T-helper 17 cell (primary cell): ENCODE measurements around the gene PGAP3. TPM values are rescaled to one million over a fixed set of nuclear protein-coding genes. Genes with fewer than 3 reads are reported as not detected.
A peak's percentile ranks its signal among the peaks of the same experiment; 100 is the strongest.

Experiments
- ATAC-seq: fragments of 150-1000 bp; cut with Tn5 transposase; 2 replicates; pipeline ENCODE4 v1.10.0; 2021; ENCODE audit warnings: mild to moderate bottlenecking, moderate library complexity
- DNase-seq, 3 donors: peaks; one replicate each; pipeline versions ENCODE4 v3.0.0 to v3.0.0-alpha.2; 2020 to 2021
- H3K9me3 ChIP-seq: one replicate; pipeline ENCODE4 v1.7.0; 2013; ENCODE audit warnings: low read length, mild to moderate bottlenecking; ENCODE audit not compliant: control insufficient read depth, poor library complexity, severe bottlenecking
- H3K27ac Mint-ChIP-seq: one replicate; pipeline ENCODE4 v1.8.0; 2022; ENCODE audit warnings: mild to moderate bottlenecking, moderate library complexity, mixed read lengths
- H3K27me3 Mint-ChIP-seq: one replicate; pipeline ENCODE4 v1.8.0; 2022; ENCODE audit warnings: mixed read lengths
- H3K36me3 Mint-ChIP-seq: one replicate; pipeline ENCODE4 v1.8.0; 2022; ENCODE audit warnings: low read depth, mixed read lengths
- H3K4me1 Mint-ChIP-seq: one replicate; pipeline ENCODE4 v1.8.0; 2022; ENCODE audit warnings: mild to moderate bottlenecking, mixed read lengths
- H3K4me3 Mint-ChIP-seq: one replicate; pipeline ENCODE4 v1.8.0; 2022; ENCODE audit warnings: mild to moderate bottlenecking, moderate library complexity, mixed read lengths
- total RNA-seq, 4 donors: library from RNA in 2 of 4; stranded (reverse) in 2 of 4; gene quantifications; one replicate each; pipeline ENCODE4 v1.2.3 and lab custom pipeline; 2022 to 2026

PGAP3 gene
- total RNA-seq, 2 donors from 2014 or later, result 28.8 to 31.3 TPM

DNA sequence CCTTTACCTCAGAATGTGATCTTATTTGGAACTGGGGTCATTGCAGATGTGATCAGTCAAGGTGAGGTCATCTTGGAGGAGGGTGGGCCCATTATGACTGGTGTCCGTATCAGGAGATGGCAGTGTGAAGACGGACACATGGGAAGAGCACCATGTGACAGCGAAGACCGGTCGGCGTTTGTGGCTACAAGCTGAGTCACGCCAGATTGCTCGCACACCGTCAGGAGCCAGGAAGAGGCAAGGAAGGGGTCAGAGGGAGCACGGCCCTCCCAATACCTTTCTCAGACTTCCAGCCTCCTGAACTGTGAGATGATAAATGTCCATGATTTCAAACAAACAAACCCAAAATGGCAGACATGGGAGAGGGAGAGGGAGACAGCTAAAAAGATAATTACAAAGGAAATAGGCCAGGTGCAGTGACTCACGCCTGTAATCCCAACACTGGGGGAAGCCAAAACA lies 37.7 kb downstream of the PGAP3 start:
- no peaks in the 10 kb centered on the region for H3K9me3 ChIP-seq
- ATAC-seq (no peak), DNase-seq (no peak)
- Mint-ChIP-seq H3K27me3 (no peaks in the 10 kb centered on the region), H3K4me1 (peaks cover 42% of the 10 kb centered on the region), H3K36me3 (no peaks in the 10 kb centered on the region), H3K4me3 (no peak overlapping the region), H3K27ac (peak overlapping the region; percentile 84)

GRCh38 chr17:39648616-39649366 lies 39.1 kb downstream of the PGAP3 start:
- DNase-seq, result no peak
- peaks cover 41% of the 10 kb centered on the region for H3K4me1 Mint-ChIP-seq

GRCh38 chr17:39647256-39647655 lies 40.6 kb downstream of the PGAP3 start:
- Mint-ChIP-seq H3K36me3 (no peaks in the 10 kb centered on the region), H3K27ac (no peak overlapping the region), H3K4me3 (no peak overlapping the region), H3K27me3 (no peaks in the 10 kb centered on the region), H3K4me1 (peaks cover 45% of the 10 kb centered on the region)
- DNase-seq (no peak), ATAC-seq (no peak)
- H3K9me3 ChIP-seq, result no peaks in the 10 kb centered on the region

More at GRCh38 chr17:39648616-39649366, 39.1 kb downstream of the PGAP3 start:
- Mint-ChIP-seq H3K27me3 (no peaks in the 10 kb centered on the region), H3K27ac (no peak overlapping the region), H3K36me3 (no peaks in the 10 kb centered on the region), H3K4me3 (no peak overlapping the region)
- H3K9me3 ChIP-seq, result no peaks in the 10 kb centered on the region
- ATAC-seq, result no peak

DNA sequence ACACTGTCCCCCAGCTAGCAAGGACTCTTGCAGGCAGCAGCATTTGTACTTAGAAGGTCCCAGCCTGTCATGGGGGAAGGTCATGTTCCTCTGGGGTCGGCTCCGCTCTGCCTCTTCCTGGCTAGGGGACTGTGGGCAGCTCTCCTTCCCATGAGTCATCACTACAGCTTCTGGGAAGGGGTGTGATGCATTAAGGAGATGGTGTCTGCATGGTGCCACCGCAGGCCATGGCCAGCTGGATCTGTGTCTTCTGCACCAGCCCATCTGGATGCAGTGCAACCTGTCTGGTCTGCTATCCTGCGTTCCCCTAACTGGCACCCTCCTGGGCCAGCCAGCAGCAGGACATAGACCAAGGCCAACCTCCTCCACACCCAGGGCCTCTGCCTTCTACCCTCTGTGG lies 44.6 kb downstream of the PGAP3 start:
- Mint-ChIP-seq H3K36me3 (peaks cover 2% of the 10 kb centered on the region), H3K27me3 (no peaks in the 10 kb centered on the region), H3K27ac (peak overlapping the region; percentile 79), H3K4me1 (peaks cover 44% of the 10 kb centered on the region), H3K4me3 (no peak overlapping the region)
- DNase-seq (no peak), ATAC-seq (no peak)
- H3K9me3 ChIP-seq, result no peaks in the 10 kb centered on the region

DNA sequence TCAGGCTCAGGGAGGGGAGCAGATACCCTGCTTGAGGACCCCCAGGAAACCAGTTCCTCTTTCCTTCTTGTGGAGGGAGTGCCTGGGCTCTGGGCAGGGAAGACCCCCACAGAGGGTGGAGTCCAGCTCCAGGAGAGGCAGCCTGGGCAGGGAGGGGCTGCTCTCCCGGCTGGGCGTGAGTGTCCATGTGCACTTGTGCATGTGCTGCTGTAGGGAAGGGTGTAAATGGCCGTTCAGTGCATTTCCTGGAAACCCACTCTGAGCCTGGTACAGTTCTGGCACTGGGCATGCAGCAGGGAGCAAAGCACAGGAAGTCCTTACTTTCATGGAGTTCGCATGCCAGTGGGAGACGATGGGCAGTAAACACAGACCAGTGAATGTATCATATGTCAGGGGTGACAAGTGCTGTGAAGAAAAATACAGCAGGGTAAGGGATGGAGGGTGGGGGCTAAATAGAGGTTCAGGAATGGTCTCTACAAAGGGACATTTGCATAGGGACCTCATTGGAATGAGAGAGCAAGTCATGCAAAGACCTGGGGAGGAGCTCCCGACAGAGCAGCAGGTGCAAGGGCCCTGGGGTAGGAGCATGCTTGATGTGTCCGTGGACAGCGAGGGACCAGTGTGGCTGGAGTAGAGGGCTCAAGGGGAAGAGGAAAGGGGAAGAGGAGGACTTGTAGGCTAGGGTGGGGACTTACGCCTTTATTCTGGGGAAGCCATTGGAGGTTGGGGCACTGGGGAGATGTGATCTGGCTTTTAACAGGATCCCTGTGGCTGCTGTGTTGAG lies 45.4 kb downstream of the PGAP3 start:
- Mint-ChIP-seq H3K27me3 (no peaks in the 10 kb centered on the region), H3K36me3 (peaks cover 2% of the 10 kb centered on the region), H3K27ac (peak overlapping the region; percentile 79), H3K4me3 (no peak overlapping the region), H3K4me1 (peaks cover 49% of the 10 kb centered on the region)
- ATAC-seq (no peak), DNase-seq (no peak)
- no peaks in the 10 kb centered on the region for H3K9me3 ChIP-seq

DNA sequence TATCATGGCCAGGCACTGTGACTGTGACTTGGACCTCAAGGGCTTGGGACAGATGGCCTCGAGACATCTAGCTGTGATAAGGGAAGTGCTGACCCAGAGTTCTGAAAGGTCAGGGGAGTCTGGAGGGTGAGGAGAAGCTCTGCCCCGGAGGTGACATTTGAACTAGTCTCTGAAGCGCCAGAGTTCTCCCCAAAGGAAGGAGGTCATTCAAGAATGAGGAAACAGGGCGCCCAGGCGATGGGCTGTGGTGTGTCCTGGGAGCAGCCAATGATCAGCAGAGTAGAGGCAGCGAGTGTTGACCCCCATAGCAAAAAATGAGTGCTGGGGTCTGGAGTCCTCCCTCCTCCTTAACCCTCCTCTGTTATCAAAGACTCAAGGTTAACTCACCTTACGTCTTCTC lies 46.0 kb downstream of the PGAP3 start:
- ATAC-seq (no peak), DNase-seq (no peak)
- H3K9me3 ChIP-seq, result no peaks in the 10 kb centered on the region
- Mint-ChIP-seq H3K4me1 (peaks cover 49% of the 10 kb centered on the region), H3K36me3 (peaks cover 2% of the 10 kb centered on the region), H3K27ac (no peak overlapping the region), H3K27me3 (no peaks in the 10 kb centered on the region), H3K4me3 (no peak overlapping the region)

DNA sequence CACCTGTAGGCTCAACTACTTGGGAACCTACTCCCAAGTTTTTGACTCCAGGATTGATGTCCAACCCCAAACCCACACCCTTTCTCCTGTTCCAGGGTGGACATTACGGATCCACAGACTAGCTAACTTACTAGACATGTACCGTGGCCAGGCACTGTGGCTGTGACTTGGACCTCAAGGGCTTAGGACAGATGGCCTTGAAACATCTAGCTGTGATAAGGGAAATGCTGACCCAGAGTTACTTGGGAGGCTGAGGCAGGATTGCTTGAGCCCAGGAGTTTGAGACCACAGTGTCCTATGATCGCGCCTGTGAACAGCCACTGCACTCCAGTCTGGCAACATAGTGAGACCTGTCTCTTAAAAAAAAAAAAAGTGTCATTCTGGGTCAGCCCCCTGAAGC lies 46.8 kb downstream of the PGAP3 start:
- no peaks in the 10 kb centered on the region for H3K9me3 ChIP-seq
- Mint-ChIP-seq H3K27me3 (no peaks in the 10 kb centered on the region), H3K36me3 (peaks cover 2% of the 10 kb centered on the region), H3K27ac (no peak overlapping the region), H3K4me3 (no peak overlapping the region), H3K4me1 (peaks cover 47% of the 10 kb centered on the region)
- no peak for ATAC-seq
- DNase-seq, result no peak

DNA sequence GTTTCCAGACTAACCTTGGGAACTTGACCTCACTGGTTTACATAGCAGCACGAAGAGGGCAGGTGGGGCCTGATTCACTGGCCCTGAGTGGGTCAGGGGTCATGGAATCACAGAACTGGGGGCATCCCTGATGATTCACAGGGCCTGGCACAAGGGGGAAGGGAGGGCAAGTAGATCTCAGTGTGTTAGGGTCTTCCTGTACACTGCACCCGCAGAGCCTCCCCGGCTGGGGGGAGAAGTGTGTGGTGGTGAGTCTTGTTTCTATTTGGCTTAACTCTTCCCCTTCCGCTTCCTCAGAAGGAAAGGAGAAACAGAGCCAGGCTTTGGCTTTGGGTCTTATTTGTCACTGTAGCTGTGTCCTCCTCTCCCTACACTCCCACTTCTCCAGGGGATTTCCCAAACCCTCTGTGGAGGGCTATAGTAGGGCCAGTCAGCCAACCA lies 47.2 kb downstream of the PGAP3 start:
- ATAC-seq (no peak), DNase-seq (no peak)
- no peak overlapping the region for H3K4me3 Mint-ChIP-seq
- no peaks in the 10 kb centered on the region for H3K27me3 Mint-ChIP-seq
- no peaks in the 10 kb centered on the region for H3K9me3 ChIP-seq
- peaks cover 45% of the 10 kb centered on the region for H3K4me1 Mint-ChIP-seq
- H3K27ac Mint-ChIP-seq, result no peak overlapping the region
- peaks cover 2% of the 10 kb centered on the region for H3K36me3 Mint-ChIP-seq

GRCh38 chr17:39639566-39640458 lies 48.0 kb downstream of the PGAP3 start:
- peak overlapping the region; percentile 95 for H3K27ac Mint-ChIP-seq
- H3K36me3 Mint-ChIP-seq, result peaks cover 2% of the 10 kb centered on the region
- DNase-seq (no peak), ATAC-seq (no peak)
- peaks cover 44% of the 10 kb centered on the region for H3K4me1 Mint-ChIP-seq
- H3K4me3 Mint-ChIP-seq, result peak overlapping the region; percentile 50
- H3K9me3 ChIP-seq, result no peaks in the 10 kb centered on the region
- no peaks in the 10 kb centered on the region for H3K27me3 Mint-ChIP-seq

DNA sequence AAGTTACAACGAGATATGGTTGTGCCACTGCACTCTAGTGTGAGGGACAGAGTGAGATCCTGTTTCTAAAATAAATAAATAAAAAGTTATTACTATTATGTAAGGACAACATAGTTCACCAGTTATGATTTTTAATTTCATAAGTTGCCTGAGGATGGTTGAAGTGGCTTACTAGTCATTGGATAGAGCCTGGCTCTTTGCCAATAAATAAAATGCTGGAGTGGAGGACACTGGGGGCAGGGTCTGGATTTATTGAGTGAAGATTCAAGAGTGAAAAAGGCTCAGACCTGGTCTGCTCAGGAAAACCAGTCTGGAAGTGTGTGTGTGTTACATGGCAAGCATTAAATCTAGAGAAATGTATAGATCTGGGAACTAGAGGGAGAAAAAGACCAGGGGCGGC lies 48.8 kb downstream of the PGAP3 start:
- no peak for ATAC-seq
- H3K4me3 Mint-ChIP-seq, result peak overlapping the region; percentile 15
- H3K9me3 ChIP-seq, result no peaks in the 10 kb centered on the region
- H3K36me3 Mint-ChIP-seq, result peaks cover 2% of the 10 kb centered on the region
- no peak for DNase-seq
- H3K27me3 Mint-ChIP-seq, result no peaks in the 10 kb centered on the region
- H3K27ac Mint-ChIP-seq, result peak overlapping the region; percentile 95
- H3K4me1 Mint-ChIP-seq, result peaks cover 47% of the 10 kb centered on the region

DNA sequence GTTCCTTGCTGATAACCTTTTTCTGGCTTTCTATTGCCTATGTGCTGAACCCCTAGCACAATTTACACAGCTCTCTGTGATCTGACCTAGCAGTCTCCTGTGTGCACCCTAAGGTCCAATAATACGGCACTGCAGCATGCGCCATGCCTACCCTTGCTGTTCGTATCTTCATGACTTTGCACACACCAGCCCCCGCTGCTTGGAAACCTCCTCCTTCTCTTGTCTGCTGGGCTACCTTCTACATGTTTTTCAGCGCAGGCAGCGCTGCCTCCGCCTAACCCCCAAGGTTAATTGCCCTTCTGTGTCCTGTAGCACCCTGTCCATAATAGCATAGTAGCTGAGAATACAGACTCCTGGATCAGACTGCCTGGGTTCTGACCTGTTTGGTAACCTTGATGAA lies 49.5 kb downstream of the PGAP3 start:
- H3K27me3 Mint-ChIP-seq, result no peaks in the 10 kb centered on the region
- H3K27ac Mint-ChIP-seq, result peak overlapping the region; percentile 95
- DNase-seq (no peak), ATAC-seq (no peak)
- H3K36me3 Mint-ChIP-seq, result peaks cover 2% of the 10 kb centered on the region
- H3K4me3 Mint-ChIP-seq, result peak overlapping the region; percentile 97
- no peaks in the 10 kb centered on the region for H3K9me3 ChIP-seq
- H3K4me1 Mint-ChIP-seq, result peaks cover 43% of the 10 kb centered on the region

DNA sequence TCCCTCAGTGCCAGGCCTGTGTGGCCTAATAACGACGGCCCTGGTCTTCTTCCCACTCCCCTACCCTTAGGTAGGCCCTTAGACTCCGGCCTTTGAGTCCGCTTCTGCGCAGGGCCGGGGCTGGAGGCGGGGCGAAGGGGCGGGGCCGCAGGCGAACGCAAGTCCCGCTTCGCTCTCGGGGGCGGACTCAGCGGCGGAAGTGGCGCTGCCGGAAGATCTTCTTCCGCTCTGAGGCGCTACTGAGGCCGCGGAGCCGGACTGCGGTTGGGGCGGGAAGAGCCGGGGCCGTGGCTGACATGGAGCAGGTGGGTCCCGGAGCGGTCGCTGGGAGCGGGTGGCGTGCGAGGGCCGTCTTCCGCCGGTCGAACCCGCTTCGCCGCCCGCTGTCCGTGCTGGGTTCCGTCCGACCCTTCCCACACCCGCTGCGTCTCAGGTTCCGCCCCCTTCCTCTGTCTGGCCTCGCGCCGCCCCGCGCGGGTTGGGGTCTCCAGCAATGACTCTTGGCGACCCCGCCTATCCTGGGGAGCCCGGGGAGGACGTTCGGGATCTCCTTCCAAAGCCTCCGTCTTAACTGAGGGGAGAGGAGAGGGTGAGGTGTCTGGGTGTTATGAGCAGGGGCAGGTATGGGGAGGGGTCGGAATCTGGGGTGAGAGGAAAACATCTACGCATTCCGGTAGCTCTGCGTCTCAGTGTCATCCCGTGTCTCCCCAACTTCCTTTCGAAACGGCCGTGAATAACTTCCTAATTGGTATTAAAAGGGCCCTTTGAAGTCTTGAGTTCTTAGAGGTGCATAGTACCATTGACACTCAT lies 50.7 kb downstream of the PGAP3 start, which contains the start of gene STARD3:
Gene STARD3 (plus strand): TSS at position 218 of the 810 bp plus-strand sequence. CDS start 16,388 bp downstream, outside the sequence.
- Mint-ChIP-seq H3K27ac (peak within 1 kb of the TSS; percentile 95), H3K27me3 (no peaks in the 10 kb centered on the region), H3K4me1 (peaks cover 35% of the 10 kb centered on the region), H3K36me3 (peaks cover 2% of the 10 kb centered on the region), H3K4me3 (peak within 1 kb of the TSS; percentile 97)
- peak; percentile 79 to 90 (median 84) for DNase-seq
- H3K9me3 ChIP-seq, result no peaks in the 10 kb centered on the region
- ATAC-seq, result peak; percentile 92
